HG02798 (cell line): ENCODE data around the gene FAM237B.

Experiments used
- ATAC-seq: cut with Tn5 transposase; IDR thresholded peaks from one replicate; pipeline ENCODE4 v1.9.1; 2021; ENCODE audit warnings: mild to moderate bottlenecking; ENCODE audit not compliant: unreplicated experiment, poor library complexity

The FAM237B gene

DNA sequence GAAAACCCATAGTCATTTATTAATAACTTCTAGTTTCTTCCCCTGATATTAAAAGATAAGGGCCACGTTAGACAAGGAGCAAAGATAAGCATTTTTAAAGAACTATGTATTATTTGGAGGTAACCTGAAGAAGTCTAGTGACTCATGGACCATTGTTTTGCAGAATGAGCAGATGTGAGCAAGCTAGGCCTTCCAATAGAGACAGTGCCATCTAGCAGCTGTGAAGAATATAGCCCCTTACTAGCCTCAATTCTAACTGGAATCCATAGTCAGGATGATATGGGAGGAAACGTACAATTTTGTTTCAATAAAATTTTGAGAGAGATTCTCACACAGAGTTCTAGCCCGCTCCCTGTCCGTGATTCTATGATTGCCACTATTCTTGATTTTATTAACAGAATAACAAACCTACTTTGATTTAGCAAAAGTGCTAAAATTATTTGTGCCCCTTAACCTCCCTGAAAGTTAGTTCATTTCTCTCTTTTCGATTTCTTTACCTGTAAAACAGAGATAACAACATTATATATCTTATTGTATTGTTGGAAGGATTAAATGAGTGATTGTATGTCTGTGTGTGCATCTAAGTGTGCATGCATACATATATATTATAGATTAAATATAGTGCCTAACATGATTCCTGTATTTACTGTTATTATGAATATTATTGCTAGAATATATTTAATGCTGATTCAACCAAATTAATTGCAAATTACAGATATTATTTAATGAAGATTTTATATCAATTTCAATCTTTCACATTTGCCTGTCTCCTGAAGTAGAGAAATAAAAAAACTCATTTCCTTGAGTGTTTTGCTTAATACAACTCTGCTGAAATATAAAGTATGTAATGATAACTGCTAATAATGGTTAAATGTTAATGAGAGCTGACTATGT lies 22.7 kb downstream of the FAM237B start:
- peak; percentile 91 for ATAC-seq

DNA sequence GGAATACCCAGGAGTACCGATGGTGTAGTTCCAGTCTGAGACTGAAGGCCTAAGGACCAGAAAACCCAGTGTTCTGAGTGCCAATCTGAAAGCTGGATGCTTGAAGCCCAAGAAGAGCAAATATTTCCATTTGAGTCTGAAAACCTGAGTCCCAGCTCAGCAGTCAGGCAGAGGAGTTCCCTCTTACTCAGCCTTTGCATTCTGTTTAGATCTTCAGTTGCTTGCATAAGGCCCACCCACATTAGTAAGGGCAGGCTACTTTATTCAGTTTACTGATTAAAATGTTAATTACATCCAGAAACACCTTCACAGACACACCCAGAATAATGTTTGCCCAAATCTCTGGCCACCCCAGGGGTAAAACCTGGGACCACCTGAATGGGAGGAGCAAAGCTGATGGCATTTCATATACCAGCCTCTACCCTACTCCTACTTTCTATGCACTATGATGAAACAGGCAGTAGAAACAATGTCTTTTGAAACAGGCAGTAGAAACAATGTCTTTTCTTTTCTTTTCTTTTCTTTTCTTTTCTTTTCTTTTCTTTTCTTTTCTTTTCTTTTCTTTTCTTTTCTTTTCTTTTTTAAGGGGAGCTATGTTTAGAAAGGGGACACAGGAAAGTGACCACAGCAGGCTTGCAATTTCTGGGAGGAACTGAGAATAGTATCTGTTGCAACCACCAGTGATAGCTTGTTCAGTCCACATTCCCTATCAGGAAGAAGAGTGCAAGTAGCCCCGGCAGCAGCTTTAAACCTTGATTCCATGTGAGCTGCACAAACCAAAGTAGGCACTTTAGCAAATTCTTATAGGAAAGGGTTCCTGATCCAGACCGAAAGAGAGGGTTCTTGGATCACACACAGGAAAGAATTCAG lies 30.6 kb downstream of the FAM237B start:
- ATAC-seq = no peak

DNA sequence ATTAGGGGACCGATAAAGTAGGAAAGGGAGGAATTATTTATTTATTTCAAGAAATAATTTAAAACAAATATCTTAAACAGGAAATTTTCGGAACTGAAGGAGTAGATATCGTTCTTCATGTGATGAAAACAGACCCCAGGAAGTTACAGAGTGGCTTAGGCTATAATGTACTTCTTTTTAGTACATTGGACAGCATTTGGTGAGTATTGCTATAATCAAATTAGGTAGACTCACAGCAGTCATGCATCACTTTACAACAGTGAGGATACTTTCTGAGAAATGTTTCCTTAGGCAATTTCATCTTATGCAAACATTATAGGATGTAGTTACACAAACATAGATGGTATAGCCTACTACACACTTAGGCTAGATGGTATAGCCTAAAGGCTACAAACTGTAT lies 33.0 kb downstream of the FAM237B start:
- ATAC-seq = no peak

DNA sequence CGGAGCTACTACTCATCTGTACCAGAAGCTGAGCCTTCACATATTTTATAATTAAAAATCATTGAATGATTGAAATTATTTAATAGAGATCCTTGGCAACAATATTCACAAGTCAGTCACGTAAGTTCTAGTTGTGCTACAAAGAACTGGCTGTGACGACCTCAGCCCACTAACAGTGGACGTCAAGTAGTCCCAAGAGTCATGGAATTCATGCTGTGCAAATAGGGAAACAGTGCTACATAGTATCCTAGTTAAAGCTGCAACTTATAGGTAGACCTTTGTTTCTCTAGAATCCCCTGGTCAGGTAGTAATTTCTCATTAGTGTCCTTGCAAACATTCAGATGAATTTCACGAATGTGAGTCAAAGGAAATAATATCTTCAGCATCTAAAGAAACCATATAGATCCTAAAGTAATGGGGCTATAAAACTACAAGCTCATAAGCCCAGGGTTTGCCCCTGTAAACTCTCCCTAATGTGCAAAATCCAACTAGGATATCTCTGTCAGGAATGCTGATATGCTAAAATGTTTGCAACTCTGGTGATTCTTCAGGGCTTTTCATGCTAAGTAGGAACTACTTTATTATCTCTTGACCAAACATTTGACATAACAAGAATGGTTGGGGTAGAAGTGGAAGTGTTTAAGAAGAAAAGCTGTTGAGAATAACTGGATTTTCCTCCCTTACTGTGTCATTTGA lies 44.9 kb downstream of the FAM237B start:
- no peak for ATAC-seq

DNA sequence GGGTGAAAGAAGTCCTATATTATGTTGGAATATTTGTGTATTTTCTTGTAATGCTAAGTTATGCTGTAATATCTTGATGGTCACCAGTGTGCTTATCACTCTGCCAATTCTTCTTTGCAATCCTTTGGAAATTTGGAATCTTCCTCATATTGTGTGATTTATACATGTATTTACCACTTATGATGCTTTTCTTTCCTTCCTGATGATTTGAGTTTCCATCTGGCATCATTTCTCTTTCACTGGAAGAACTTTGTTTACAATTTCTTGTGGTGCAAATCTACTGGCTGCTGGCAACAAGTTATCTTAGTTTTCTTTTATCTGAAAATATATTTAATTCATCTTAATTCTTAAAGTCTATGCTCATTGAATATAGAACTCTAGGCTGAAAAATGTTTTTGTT lies 46.9 kb downstream of the FAM237B start:
- no peak for ATAC-seq

DNA sequence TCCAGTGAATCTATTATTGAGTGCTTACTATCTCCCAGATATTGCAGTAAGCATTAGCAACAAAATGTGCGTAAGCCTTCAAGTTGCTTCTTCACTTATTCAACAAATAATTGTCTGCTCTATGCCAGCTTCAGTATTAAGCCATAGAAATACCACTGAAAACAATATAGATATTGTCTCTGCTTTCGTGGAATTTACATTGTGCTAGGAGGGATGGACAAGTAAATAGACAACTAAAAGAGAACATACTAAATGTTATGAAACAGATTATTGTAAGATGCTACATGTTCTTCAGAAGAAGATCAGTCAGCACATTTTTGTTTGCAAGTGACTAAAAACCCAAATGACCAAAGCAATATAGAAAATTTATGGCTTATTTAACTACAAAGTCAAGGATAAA lies 48.9 kb downstream of the FAM237B start:
- ATAC-seq = no peak

DNA sequence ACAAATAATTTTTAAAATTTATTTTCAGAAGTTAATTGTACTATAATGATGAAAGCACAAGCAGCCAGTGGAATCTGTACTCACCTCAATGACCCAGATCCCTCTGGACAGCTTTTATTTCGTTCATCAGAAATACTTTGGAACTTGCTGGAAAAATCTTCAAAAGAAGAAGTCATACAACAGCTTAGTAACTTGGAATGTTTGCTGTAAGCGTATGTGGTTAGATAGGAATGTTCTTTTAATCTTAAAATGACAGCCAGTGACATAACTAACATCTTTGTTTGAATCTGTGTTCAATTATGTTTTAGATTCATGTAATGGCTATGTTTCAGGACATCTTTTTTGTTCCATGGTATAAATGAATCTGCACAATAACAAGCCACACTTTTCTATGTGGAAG lies 49.4 kb downstream of the FAM237B start:
- ATAC-seq = no peak

DNA sequence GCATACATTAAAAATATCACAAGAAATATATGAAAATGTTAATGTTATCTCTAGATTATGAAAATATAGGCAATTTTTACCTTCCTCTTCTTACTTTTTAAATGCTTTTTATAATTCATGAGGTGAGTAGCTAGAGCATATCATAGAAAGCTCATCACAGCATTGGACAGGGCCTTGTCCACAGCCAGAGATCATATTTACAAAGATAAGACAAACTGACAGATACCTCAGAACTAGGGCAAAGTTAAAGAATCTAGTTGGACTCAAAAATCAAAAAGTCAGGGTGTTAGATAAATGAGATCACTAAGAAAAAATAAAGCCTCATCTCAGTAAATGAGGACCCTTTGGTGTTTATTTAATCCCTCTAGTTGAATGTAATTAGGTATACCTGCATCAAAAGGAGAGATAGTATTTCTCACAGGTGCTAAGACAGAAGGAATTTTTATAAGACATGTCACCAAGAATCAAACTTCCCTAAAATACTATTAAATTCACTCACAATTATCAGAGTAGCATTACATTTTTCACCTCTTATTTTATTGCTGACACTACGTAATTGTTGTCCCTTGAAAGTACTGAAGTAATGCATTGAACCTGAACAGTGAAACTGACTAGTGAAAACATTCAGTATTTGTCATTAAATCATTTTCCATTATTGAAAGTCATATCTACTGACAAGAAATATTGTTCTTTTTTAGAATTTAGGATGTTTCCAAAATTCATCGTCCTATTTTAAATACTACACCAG lies 50.5 kb downstream of the FAM237B start:
- ATAC-seq = no peak

DNA sequence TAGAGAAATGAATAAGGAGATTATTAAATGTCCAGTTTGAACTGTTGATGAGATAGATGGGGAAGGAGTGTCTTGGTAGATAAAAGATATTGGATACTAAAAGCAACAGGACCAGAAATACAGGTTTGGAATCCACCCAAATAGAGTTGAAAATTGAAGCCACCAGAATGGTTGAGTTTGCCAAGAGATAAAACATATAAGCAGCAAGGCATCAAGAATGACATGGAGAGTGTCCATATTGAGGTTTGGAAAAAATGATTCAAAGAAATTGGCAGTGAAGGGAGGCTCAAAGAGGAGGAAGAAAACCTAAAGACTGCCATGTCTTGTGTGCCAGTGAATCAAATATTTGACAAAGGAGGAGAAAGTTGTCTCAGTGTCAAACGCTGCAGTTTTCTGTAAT lies 51.9 kb downstream of the FAM237B start:
- no peak for ATAC-seq

DNA sequence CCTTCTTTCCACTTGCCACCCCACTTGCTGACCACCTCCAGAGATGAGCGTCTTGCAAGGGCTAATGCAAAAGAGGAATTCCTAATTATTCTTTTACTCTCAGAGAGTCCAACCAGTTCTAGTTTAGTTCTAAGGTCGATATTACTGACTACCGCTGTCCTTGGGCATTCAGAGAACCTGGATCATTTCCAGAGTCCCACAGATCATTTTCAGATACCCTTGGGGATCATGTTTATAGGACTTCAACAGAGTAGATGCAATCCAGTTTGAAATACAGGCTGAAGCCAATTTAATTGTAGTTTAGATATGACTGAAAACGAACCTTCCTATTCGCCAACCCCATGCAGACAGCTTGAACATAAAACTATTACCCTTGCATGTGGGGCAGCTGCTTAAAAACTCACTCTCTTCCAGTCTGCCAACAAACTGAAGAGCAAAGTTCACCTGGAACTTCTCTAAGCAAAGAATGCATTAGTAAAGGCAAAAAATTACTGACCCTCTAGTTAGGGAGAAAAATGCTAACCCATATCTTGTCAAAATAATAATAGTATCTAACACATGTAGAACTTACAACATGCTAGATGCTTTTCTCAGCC lies 53.7 kb downstream of the FAM237B start:
- ATAC-seq = no peak

DNA sequence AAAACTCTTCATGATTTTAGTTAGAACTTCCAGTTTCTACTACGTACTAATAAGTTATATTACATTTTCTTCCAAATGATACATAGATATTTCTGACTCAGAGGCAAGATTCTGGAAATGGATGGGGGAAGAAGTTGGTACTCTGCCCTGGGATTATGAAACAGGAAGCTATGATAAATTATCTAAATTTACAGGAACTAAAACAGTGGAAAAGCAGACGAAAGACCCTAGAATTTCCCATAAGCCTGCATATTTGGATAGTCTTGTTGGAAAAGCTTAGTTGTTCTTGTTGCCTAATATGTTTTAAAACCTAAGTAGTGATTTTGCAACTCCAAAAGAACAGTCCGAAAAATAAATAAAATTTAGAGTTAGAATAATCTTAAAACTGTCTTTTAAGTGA lies 54.3 kb downstream of the FAM237B start:
- no peak for ATAC-seq
